NCI-H82 (cell line): ENCODE data around the gene BNIP1.

ENCODE experiments used
- DNase-seq: peaks from one replicate; lab custom pipeline; 2025; lab: John Stamatoyannopoulos, UW

BNIP1 gene

GRCh38 chr5:173165177-173166016, 21.1 kb downstream of the BNIP1 start:
- DNase-seq: no peak

- DNase-seq: peak; percentile 9
Observed at GRCh38 chr5:173172166-173172565, 27.8 kb downstream of the BNIP1 start.

- no peak for DNase-seq
Observed at GRCh38 chr5:173175523-173175922, 31.2 kb downstream of the BNIP1 start.

GRCh38 chr5:173178369-173178910, 34.1 kb downstream of the BNIP1 start:
- DNase-seq: no peak

GRCh38 chr5:173180331-173180730, 36.0 kb downstream of the BNIP1 start:
- DNase-seq: no peak

- DNase-seq: peak; percentile 2
Observed at GRCh38 chr5:173187054-173187743, 42.9 kb downstream of the BNIP1 start.

- no peak for DNase-seq
Observed at GRCh38 chr5:173188280-173188679, 43.9 kb downstream of the BNIP1 start.

GRCh38 chr5:173191015-173191414, 46.7 kb downstream of the BNIP1 start:
- no peak for DNase-seq

GRCh38 chr5:173191561-173191960, 47.2 kb downstream of the BNIP1 start:
- DNase-seq: no peak

- peak; percentile 31 for DNase-seq
Observed at GRCh38 chr5:173192561-173192960, 48.2 kb downstream of the BNIP1 start.

- DNase-seq: no peak
Observed at GRCh38 chr5:173196133-173196952, 52.0 kb downstream of the BNIP1 start.

GRCh38 chr5:173197375-173197891, 53.1 kb downstream of the BNIP1 start:
- no peak for DNase-seq

GRCh38 chr5:173198049-173198448, 53.7 kb downstream of the BNIP1 start:
- no peak for DNase-seq

GRCh38 chr5:173200356-173200755, 56.0 kb downstream of the BNIP1 start:
- no peak for DNase-seq

GRCh38 chr5:173201636-173202265, 57.4 kb downstream of the BNIP1 start:
- DNase-seq: no peak

- DNase-seq: no peak
Observed at GRCh38 chr5:173202266-173202875, 58.0 kb downstream of the BNIP1 start.

- peak; percentile 13 for DNase-seq
Observed at GRCh38 chr5:173204185-173204979, 60.1 kb downstream of the BNIP1 start.

- DNase-seq: no peak
Observed at GRCh38 chr5:173205916-173206315, 61.6 kb downstream of the BNIP1 start.

GRCh38 chr5:173208296-173208695, 64.0 kb downstream of the BNIP1 start:
- no peak for DNase-seq

- no peak for DNase-seq
Observed at GRCh38 chr5:173210877-173211276, 66.5 kb downstream of the BNIP1 start.
